K562 (cell line): ENCODE results near the gene XPA. TPM values are rescaled to one million over a fixed set of nuclear protein-coding genes. Genes with fewer than 3 reads are reported as not detected.

Source experiments
- ATAC-seq: fragments of 200-7000 bp; cut with Tn5 transposase; 3 replicates; pipeline ENCODE4 v1.9.1; 2020; ENCODE audit warnings: moderate library complexity
- BruUV-seq: library from RNA; stranded (reverse); fragments of 400-500 nt; replicated peaks from 2 replicates; lab custom pipeline; 2021; lab: Mats Ljungman, UMichigan
- CTCF ChIA-PET: fragments of 300-600 bp; formaldehyde crosslinking; extraction: SDS; loops from one replicate; lab custom pipeline; 2021; ENCODE audit warnings: low intra/inter-chr PET ratio; lab: Yijun Ruan, JAX
- POLR2A ChIA-PET: fragments of 300-600, 350-650 bp; sonication (Branson Sonifier 250); formaldehyde crosslinking; extraction: SDS; loops from one replicate; lab custom pipeline; 2021; ENCODE audit warnings: antibody characterized with exemption, inconsistent platforms; lab: Yijun Ruan, JAX
- DNase-seq, 4 experiments: peaks; one replicate each; pipeline versions ENCODE4 v3.0.0 to v3.0.0-alpha.2; 2011 to 2018; ENCODE audit warnings: low spot score in 3 of 4, mixed read lengths in 3 of 4; ENCODE audit errors: extremely low read depth in 1 of 4
- FAIRE-seq: peaks from 2 replicates; lab custom pipeline; 2011; peaks lifted over from hg19 to GRCh38; lab: Jason Lieb, UNC
- H2AFZ ChIP-seq: 2 replicates; pipeline ENCODE4 v1.6.0; 2011; ENCODE audit warnings: low read depth, low read length, control low read depth, inconsistent platforms
- H3K27ac ChIP-seq: fragments of 200-600 bp; 3 replicates; pipeline ENCODE4 v1.8.0; 2011; ENCODE audit warnings: low read depth, mild to moderate bottlenecking, control low read depth, inconsistent platforms, low read length, moderate library complexity, mixed read lengths; ENCODE audit errors: extremely low read depth
- H3K27me3 ChIP-seq, 2 experiments: fragments of 300-600 bp in 1 of 2; 2 replicates in 1 of 2; 3 replicates in 1 of 2; pipeline versions ENCODE4 v1.6.0 to v1.8.0; 2011; ENCODE audit warnings: inconsistent platforms in 2 of 2, low read length in 2 of 2, mild to moderate bottlenecking in 1 of 2, mixed read lengths in 1 of 2, moderate library complexity in 1 of 2; ENCODE audit not compliant: control insufficient read depth in 2 of 2, insufficient read depth in 2 of 2
- H3K36me3 ChIP-seq: fragments of 300-600 bp; 3 replicates; pipeline ENCODE4 v1.8.0; 2011; ENCODE audit warnings: mild to moderate bottlenecking, low read length, inconsistent platforms; ENCODE audit not compliant: control insufficient read depth, insufficient read depth
- H3K4me1 ChIP-seq, 2 experiments: fragments of 200-600 bp in 1 of 2; replicated peaks in 1 of 2; 2 replicates in 1 of 2; 3 replicates in 1 of 2; pipeline versions ENCODE4 v1.5.1 to v1.8.0; 2011; ENCODE audit warnings: inconsistent platforms in 2 of 2, low read length in 2 of 2, mild to moderate bottlenecking in 1 of 2, mixed read lengths in 1 of 2, moderate library complexity in 1 of 2; ENCODE audit not compliant: control insufficient read depth in 2 of 2, insufficient read depth in 2 of 2
- H3K4me2 ChIP-seq: 2 replicates; pipeline ENCODE4 v1.6.1; 2011; ENCODE audit warnings: low read length, control low read depth, inconsistent platforms, mixed read lengths; ENCODE audit not compliant: insufficient read depth
- H3K4me3 ChIP-seq: fragments of 200-600 bp; sonication (generic), shearing (Covaris generic); 2 replicates; pipeline ENCODE4 v1.5.1; 2016; ENCODE audit warnings: control low read depth, inconsistent platforms
- H3K79me2 ChIP-seq: fragments of 200-600 bp; 3 replicates; pipeline ENCODE4 v1.8.0; 2011; ENCODE audit warnings: low read length, inconsistent platforms; ENCODE audit not compliant: control insufficient read depth, insufficient read depth
- H3K9ac ChIP-seq, 2 experiments: 2 replicates each; pipeline versions ENCODE4 v1.6.0 to v1.6.1; 2011; ENCODE audit warnings: low read depth in 2 of 2, low read length in 2 of 2, control low read depth in 1 of 2, inconsistent platforms in 1 of 2, mild to moderate bottlenecking in 1 of 2, mixed read lengths in 1 of 2; ENCODE audit not compliant: insufficient read depth in 1 of 2
- H3K9me1 ChIP-seq: one replicate; pipeline ENCODE4 v1.6.0; 2011; ENCODE audit warnings: inconsistent platforms, mild to moderate bottlenecking, low read length, moderate library complexity; ENCODE audit not compliant: control insufficient read depth, insufficient read depth
- H3K9me3 ChIP-seq: replicated peaks from 2 replicates; pipeline ENCODE4 v1.5.1; 2011; ENCODE audit warnings: low read depth, low read length, inconsistent platforms; ENCODE audit not compliant: control insufficient read depth, insufficient read depth
- H4K20me1 ChIP-seq: replicated peaks from 2 replicates; pipeline ENCODE4 v1.6.1; 2011; ENCODE audit warnings: low read length, inconsistent platforms, mixed read lengths; ENCODE audit not compliant: control insufficient read depth, insufficient read depth
- CEBPB ChIP-seq: fragments of 450-650 bp; IDR thresholded peaks from 2 replicates; pipeline ENCODE4 v1.6.1; 2016; ENCODE audit warnings: missing genetic modification characterization, missing compliant biosample characterization
- CREB1 ChIP-seq, 2 experiments: sonication (generic) in 1 of 2; formaldehyde crosslinking in 1 of 2; IDR thresholded peaks; 2 replicates each; pipeline versions ENCODE4 v1.6.1 to v1.8.0; 2012 to 2022; ENCODE audit warnings: inconsistent platforms in 1 of 2, mild to moderate bottlenecking in 1 of 2, missing genetic modification reagents in 1 of 2, moderate library complexity in 1 of 2
- GATAD2B ChIP-seq: fragments of 450-650 bp; IDR thresholded peaks from 2 replicates; pipeline ENCODE4 v1.6.1; 2017; ENCODE audit warnings: mild to moderate bottlenecking, borderline replicate concordance
- HNRNPK ChIP-seq: fragments of 200-400 bp; formaldehyde crosslinking; IDR thresholded peaks from one replicate; pipeline ENCODE4 v1.6.1; 2018; ENCODE audit warnings: mild to moderate bottlenecking, low read depth, low read length; ENCODE audit not compliant: poor library complexity, severe bottlenecking
- LEF1 ChIP-seq: fragments of 450-650 bp; IDR thresholded peaks from 2 replicates; pipeline ENCODE4 v1.6.1; 2016; ENCODE audit warnings: mild to moderate bottlenecking
- NFATC3 ChIP-seq: fragments of 450-650 bp; IDR thresholded peaks from 2 replicates; pipeline ENCODE4 v1.6.1; 2017; ENCODE audit warnings: mild to moderate bottlenecking
- RAD21 ChIP-seq, 2 experiments: fragments of 250-450 bp in 1 of 2; fragments of 450-650 bp in 1 of 2; sonication (Bioruptor Pico) in 1 of 2; formaldehyde crosslinking in 1 of 2; IDR thresholded peaks in 1 of 2; conservative IDR thresholded peaks in 1 of 2; 2 replicates each; pipeline versions ENCODE4 v1.4.0 to v1.8.0; 2020 to 2022; ENCODE audit warnings: mild to moderate bottlenecking in 2 of 2, moderate library complexity in 1 of 2
- RBM14 ChIP-seq: fragments of 200-400 bp; formaldehyde crosslinking; IDR thresholded peaks from 2 replicates; pipeline ENCODE4 v1.6.1; 2018; ENCODE audit warnings: low read depth, mild to moderate bottlenecking, low read length, moderate library complexity, borderline replicate concordance; ENCODE audit not compliant: insufficient read depth
- RBM17 ChIP-seq: fragments of 200-400 bp; formaldehyde crosslinking; IDR thresholded peaks from 2 replicates; pipeline ENCODE4 v1.6.1; 2017; ENCODE audit warnings: low read depth, mild to moderate bottlenecking, low read length, borderline replicate concordance
- SP1 ChIP-seq: sonication (generic); formaldehyde crosslinking; IDR thresholded peaks from 2 replicates; pipeline ENCODE4 v1.8.1; 2022; ENCODE audit warnings: mild to moderate bottlenecking, missing genetic modification reagents
- STAT5A ChIP-seq: IDR thresholded peaks from 2 replicates; pipeline ENCODE4 v1.6.1; 2012; ENCODE audit warnings: low read length, inconsistent platforms, borderline replicate concordance
- XRCC3 ChIP-seq: fragments of 450-650 bp; IDR thresholded peaks from 2 replicates; pipeline ENCODE4 v1.6.1; 2017; ENCODE audit warnings: mild to moderate bottlenecking, moderate library complexity
- ZNF324 ChIP-seq: fragments of 250-450 bp; sonication (Bioruptor Pico); IDR thresholded peaks from 2 replicates; pipeline ENCODE4 v1.4.0; 2020; ENCODE audit warnings: mild to moderate bottlenecking
- WGBS: fragments of 100-300 bp; shearing (Covaris generic); methylation state at CpG from one replicate; pipeline ENCODE4 v1.1.6; 2016; ENCODE audit warnings: low coverage, mixed read lengths; ENCODE audit not compliant: insufficient coverage; ENCODE audit errors: missing lambda C conversion rate; 5-methylcytosine and 5-hydroxymethylcytosine counted together
- in situ Hi-C: fragments of 300-500 bp; cut with MboI; formaldehyde crosslinking; loops from 4 replicates; pipeline ENCODE4 v1.15.0; 2018; ENCODE audit warnings: inconsistent platforms, mixed read lengths
- intact Hi-C: fragments of 100-400 bp; cut with micrococcal nuclease; formaldehyde crosslinking; loops from 2 replicates; pipeline ENCODE4 v1.14.2; 2022
- polyA plus RNA-seq, 8 experiments: library from polyadenylated mRNA; depleted of rRNA in 4 of 8; stranded (reverse) in 5 of 8; unstranded in 3 of 8; fragments of >200 nt; fragmentation: Nextera tagmentation in 2 of 8; fragmentation: Illumina TruSeq in 1 of 8; extraction: Ambion mirVana in 2 of 8; extraction: Trizol in 1 of 8; gene quantifications; 2 replicates each; pipeline versions ENCODE4 v1.2.1 to v1.2.3, GENCODE V29; 2011 to 2014; ENCODE audit warnings: inconsistent platforms in 1 of 8, missing spikeins in 1 of 8
- total RNA-seq, 7 experiments: library from RNA; depleted of rRNA in 6 of 7; stranded (reverse); fragments of >200 nt in 6 of 7; fragmentation: Illumina TruSeq in 2 of 7; extraction: Trizol in 2 of 7; gene quantifications; 2 replicates each; pipeline versions ENCODE4 v1.2.1 to v1.2.3, GENCODE V29; 2011 to 2021; ENCODE audit warnings: low replicate concordance in 1 of 7
- TF ChIP-seq, protein P1 (sequence below): fragments of 200-800 bp; sonication (Bioruptor generic); IDR thresholded peaks from 2 replicates; pipeline ENCODE4 v1.6.1; 2017; ENCODE audit warnings: missing genetic modification characterization, missing compliant biosample characterization
- TF ChIP-seq, protein P2 (sequence below), 2 experiments: fragments of 150-350 bp in 1 of 2; IDR thresholded peaks; 2 replicates each; pipeline ENCODE4 v1.6.1; 2012 to 2016; ENCODE audit warnings: low read depth in 2 of 2, low read length in 2 of 2, mild to moderate bottlenecking in 1 of 2, moderate library complexity in 1 of 2
- TF ChIP-seq, protein P3 (sequence below): fragments of 450-650 bp; IDR thresholded peaks from 2 replicates; pipeline ENCODE4 v1.6.1; 2017; ENCODE audit warnings: antibody characterized with exemption

XPA gene
- total and polyA plus RNA-seq, 9 of the 15 experiments (the other 6 are each of a cell fraction or from before 2014, with no cell fraction given): 5.1 to 18.2 (median 14.1) TPM

DNA sequence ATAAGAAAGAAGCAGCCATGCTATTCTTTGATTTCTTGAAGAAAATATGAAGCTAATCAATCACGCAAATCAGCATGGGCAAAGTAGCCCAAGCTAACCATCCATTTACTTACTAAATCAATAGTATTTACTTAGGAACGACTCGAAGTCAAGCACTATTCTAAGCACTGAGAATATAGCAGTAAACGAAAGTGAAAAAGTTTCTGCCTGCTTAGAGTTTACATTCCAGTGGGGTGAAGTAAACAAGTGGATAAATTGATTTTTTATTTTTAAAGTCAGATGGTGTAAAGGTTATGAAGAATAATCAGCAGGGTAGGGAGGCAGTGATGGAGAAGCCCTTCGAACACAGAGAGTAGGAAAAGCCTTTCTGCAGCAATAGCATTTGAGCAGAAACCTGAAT lies 69.5 kb downstream of the XPA start:
- no peak overlapping the region for H3K27ac ChIP-seq
- no peak for FAIRE-seq
- H2AFZ ChIP-seq: no peak overlapping the region
- peaks cover 50% of the 10 kb centered on the region for H3K79me2 ChIP-seq
- no peak overlapping the region for H3K4me2 ChIP-seq
- ChIA-PET POLR2A (no interaction called here), CTCF (no interaction called here)
- peaks cover 47% of the 10 kb centered on the region for H3K36me3 ChIP-seq
- no peaks in the 10 kb centered on the region for H3K9me3 ChIP-seq
- no peaks in the 10 kb centered on the region for H3K27me3 ChIP-seq
- intact Hi-C loops: no loop called here
- no peak for ATAC-seq
- H3K9ac ChIP-seq: no peak overlapping the region
- in situ Hi-C loops: no loop called here
- H3K4me1 ChIP-seq: peaks cover 4 to 8% of the 10 kb centered on the region in 2 experiments; a peak in 3 of 5 replicates
- no peaks in the 10 kb centered on the region for H4K20me1 ChIP-seq
- no TSS peak for BruUV-seq
- H3K4me3 ChIP-seq: no peak overlapping the region
- no peak for DNase-seq
- WGBS: 83% methylated on average over 5 of the region's 5 CpGs
- H3K9me1 ChIP-seq: no peaks in the 10 kb centered on the region
- TF ChIP-seq GATAD2B (no peak), LEF1 (no peak), CREB1 (IDR thresholded peaks at IDR 0.05) (no peak), CREB1 (CRISPR knock-in tag; IDR thresholded peaks at IDR 0.05) (no peak), SP1 (CRISPR knock-in tag) (no peak), RBM17 (no peak), RBM14 (no peak), RAD21 (CRISPR knock-in tag; conservative IDR thresholded peaks at IDR 0.05 in 1 of 2, IDR thresholded peaks at IDR 0.05 in 1 of 2) (no peak), CEBPB (tag) (no peak), ZNF324 (no peak), STAT5A (no peak), XRCC3 (no peak), HNRNPK (no peak), NFATC3 (no peak)
- TF ChIP-seq, protein P1, sequence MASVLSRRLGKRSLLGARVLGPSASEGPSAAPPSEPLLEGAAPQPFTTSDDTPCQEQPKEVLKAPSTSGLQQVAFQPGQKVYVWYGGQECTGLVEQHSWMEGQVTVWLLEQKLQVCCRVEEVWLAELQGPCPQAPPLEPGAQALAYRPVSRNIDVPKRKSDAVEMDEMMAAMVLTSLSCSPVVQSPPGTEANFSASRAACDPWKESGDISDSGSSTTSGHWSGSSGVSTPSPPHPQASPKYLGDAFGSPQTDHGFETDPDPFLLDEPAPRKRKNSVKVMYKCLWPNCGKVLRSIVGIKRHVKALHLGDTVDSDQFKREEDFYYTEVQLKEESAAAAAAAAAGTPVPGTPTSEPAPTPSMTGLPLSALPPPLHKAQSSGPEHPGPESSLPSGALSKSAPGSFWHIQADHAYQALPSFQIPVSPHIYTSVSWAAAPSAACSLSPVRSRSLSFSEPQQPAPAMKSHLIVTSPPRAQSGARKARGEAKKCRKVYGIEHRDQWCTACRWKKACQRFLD (CRISPR knock-in tag): no peak
- TF ChIP-seq, protein P2, sequence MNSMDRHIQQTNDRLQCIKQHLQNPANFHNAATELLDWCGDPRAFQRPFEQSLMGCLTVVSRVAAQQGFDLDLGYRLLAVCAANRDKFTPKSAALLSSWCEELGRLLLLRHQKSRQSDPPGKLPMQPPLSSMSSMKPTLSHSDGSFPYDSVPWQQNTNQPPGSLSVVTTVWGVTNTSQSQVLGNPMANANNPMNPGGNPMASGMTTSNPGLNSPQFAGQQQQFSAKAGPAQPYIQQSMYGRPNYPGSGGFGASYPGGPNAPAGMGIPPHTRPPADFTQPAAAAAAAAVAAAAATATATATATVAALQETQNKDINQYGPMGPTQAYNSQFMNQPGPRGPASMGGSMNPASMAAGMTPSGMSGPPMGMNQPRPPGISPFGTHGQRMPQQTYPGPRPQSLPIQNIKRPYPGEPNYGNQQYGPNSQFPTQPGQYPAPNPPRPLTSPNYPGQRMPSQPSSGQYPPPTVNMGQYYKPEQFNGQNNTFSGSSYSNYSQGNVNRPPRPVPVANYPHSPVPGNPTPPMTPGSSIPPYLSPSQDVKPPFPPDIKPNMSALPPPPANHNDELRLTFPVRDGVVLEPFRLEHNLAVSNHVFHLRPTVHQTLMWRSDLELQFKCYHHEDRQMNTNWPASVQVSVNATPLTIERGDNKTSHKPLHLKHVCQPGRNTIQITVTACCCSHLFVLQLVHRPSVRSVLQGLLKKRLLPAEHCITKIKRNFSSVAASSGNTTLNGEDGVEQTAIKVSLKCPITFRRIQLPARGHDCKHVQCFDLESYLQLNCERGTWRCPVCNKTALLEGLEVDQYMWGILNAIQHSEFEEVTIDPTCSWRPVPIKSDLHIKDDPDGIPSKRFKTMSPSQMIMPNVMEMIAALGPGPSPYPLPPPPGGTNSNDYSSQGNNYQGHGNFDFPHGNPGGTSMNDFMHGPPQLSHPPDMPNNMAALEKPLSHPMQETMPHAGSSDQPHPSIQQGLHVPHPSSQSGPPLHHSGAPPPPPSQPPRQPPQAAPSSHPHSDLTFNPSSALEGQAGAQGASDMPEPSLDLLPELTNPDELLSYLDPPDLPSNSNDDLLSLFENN (IDR thresholded peaks at IDR 0.05; ENCODE audit: low read depth in 2 of 2, low read length in 2 of 2): no peak
- TF ChIP-seq, protein P3, sequence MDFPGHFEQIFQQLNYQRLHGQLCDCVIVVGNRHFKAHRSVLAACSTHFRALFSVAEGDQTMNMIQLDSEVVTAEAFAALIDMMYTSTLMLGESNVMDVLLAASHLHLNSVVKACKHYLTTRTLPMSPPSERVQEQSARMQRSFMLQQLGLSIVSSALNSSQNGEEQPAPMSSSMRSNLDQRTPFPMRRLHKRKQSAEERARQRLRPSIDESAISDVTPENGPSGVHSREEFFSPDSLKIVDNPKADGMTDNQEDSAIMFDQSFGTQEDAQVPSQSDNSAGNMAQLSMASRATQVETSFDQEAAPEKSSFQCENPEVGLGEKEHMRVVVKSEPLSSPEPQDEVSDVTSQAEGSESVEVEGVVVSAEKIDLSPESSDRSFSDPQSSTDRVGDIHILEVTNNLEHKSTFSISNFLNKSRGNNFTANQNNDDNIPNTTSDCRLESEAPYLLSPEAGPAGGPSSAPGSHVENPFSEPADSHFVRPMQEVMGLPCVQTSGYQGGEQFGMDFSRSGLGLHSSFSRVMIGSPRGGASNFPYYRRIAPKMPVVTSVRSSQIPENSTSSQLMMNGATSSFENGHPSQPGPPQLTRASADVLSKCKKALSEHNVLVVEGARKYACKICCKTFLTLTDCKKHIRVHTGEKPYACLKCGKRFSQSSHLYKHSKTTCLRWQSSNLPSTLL: no peak
